Hepatocyte (in vitro differentiated cells): ENCODE measurements around the gene CWC27.

Experiments
- EZH2phosphoT487 ChIP-seq: fragments of 200-600 bp; sonication (generic); IDR thresholded peaks from one replicate; pipeline ENCODE4 v1.6.1; 2018; ENCODE audit warnings: antibody characterized with exemption, mild to moderate bottlenecking, low read depth, moderate library complexity; ENCODE audit not compliant: unreplicated experiment, severe bottlenecking
- TF ChIP-seq, protein P1 (sequence below): fragments of 200-600 bp; sonication (generic); IDR thresholded peaks from 2 replicates; pipeline ENCODE4 v1.5.1; 2016; ENCODE audit warnings: antibody characterized with exemption, mild to moderate bottlenecking; ENCODE audit not compliant: poor library complexity

DNA sequence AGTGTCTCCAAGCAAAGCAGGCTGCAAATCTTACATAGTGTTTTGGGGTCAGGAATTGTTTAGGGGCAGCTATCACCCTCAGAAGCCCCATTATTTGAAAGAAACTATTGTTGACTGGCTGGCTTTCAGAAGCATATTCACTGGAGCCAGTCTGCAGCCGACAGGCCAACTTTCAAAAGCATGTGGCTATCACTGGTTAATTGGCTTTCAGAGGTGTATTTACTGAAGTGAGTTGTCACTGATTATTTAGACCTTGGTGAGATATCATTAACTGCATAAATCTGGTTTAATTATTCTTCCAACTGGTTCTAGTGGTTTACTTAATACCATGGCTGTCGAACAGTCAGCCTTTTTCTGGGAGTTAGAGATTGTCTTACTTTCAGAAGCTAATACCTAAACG lies 247.0 kb downstream of the CWC27 start:
- TF ChIP-seq EZH2phosphoT487 = no peak
- TF ChIP-seq, protein P1, sequence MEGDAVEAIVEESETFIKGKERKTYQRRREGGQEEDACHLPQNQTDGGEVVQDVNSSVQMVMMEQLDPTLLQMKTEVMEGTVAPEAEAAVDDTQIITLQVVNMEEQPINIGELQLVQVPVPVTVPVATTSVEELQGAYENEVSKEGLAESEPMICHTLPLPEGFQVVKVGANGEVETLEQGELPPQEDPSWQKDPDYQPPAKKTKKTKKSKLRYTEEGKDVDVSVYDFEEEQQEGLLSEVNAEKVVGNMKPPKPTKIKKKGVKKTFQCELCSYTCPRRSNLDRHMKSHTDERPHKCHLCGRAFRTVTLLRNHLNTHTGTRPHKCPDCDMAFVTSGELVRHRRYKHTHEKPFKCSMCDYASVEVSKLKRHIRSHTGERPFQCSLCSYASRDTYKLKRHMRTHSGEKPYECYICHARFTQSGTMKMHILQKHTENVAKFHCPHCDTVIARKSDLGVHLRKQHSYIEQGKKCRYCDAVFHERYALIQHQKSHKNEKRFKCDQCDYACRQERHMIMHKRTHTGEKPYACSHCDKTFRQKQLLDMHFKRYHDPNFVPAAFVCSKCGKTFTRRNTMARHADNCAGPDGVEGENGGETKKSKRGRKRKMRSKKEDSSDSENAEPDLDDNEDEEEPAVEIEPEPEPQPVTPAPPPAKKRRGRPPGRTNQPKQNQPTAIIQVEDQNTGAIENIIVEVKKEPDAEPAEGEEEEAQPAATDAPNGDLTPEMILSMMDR = no peak
